Ovary (tissue), 3 donors: ENCODE data around the gene RFESD.

Experiments used
- EP300 ChIP-seq: sonication (generic); formaldehyde crosslinking; IDR thresholded peaks from one replicate; pipeline ENCODE4 v1.6.1; 2017; ENCODE audit warnings: antibody characterized with exemption
- POLR2A ChIP-seq: fragments of 450-650 bp; IDR thresholded peaks from one replicate; pipeline ENCODE4 v1.6.1; 2017; ENCODE audit warnings: antibody characterized with exemption, mild to moderate bottlenecking, moderate library complexity
- TF ChIP-seq, protein P1 (sequence below), 3 donors: fragments of 450-650 bp in 2 of 3; fragments of 200-600 bp in 1 of 3; IDR thresholded peaks; one replicate each; pipeline versions ENCODE4 v1.5.1 to v1.8.0; 2016 to 2022; ENCODE audit warnings: antibody characterized with exemption in 3 of 3, mild to moderate bottlenecking in 1 of 3
- donor health status: DM: no; HTN: no; CAD: no.

DNA sequence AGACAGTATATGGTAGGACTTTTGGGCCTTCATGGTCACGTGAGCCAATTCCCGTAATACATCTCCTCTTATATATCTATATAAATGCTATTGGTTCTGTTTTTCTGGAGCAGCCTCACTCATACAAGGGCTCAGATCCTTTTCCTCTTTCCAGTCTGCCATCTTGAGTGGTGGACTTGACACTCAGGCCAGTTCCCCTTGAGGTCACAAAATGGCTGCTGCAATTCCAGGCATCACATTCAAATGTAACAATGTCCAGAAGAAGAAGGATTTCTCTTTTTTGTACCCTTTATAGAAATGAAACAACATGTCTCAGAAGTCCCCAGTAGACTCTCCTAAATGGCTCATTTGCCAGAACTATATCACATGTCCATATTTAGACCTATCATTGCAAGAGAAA lies 22.2 kb upstream of the RFESD start:
- TF ChIP-seq, protein P1, sequence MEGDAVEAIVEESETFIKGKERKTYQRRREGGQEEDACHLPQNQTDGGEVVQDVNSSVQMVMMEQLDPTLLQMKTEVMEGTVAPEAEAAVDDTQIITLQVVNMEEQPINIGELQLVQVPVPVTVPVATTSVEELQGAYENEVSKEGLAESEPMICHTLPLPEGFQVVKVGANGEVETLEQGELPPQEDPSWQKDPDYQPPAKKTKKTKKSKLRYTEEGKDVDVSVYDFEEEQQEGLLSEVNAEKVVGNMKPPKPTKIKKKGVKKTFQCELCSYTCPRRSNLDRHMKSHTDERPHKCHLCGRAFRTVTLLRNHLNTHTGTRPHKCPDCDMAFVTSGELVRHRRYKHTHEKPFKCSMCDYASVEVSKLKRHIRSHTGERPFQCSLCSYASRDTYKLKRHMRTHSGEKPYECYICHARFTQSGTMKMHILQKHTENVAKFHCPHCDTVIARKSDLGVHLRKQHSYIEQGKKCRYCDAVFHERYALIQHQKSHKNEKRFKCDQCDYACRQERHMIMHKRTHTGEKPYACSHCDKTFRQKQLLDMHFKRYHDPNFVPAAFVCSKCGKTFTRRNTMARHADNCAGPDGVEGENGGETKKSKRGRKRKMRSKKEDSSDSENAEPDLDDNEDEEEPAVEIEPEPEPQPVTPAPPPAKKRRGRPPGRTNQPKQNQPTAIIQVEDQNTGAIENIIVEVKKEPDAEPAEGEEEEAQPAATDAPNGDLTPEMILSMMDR (IDR thresholded peaks at IDR 0.05), result no peak
- no peak for TF ChIP-seq POLR2A
- no peak for TF ChIP-seq EP300
